Tibial nerve (tissue), 4 donors: Measurements from ENCODE around the gene CYTH3. TPM values are rescaled to one million over a fixed set of nuclear protein-coding genes. Genes with fewer than 3 reads are reported as not detected.
A peak's percentile ranks its signal among the peaks of the same experiment; 100 is the strongest.
"Not testable (repeated sequence)": the region's sequence is repeated elsewhere in the genome, so short reads cannot be mapped to it uniquely, and the experiment has no call there.

Experiments used
- DNase-seq, 2 donors: peaks; one replicate each; pipeline ENCODE4 v3.0.0-alpha.2; 2019; ENCODE audit warnings: low spot score in 2 of 2
- H3K27ac ChIP-seq, 4 donors: fragments of 200-600 bp; sonication (generic) in 3 of 4; one replicate each; pipeline ENCODE4 v1.5.1; 2017 to 2019; ENCODE audit warnings: mild to moderate bottlenecking in 1 of 4
- H3K27me3 ChIP-seq, 2 donors: fragments of 200-600 bp; sonication (generic) in 1 of 2; one replicate each; pipeline versions ENCODE4 v1.5.1 to v1.6.0; 2017 to 2019
- H3K36me3 ChIP-seq, 3 donors: fragments of 200-600 bp; sonication (generic); one replicate each; pipeline ENCODE4 v1.5.1; 2018 to 2019
- H3K4me1 ChIP-seq, 4 donors: fragments of 200-600 bp; sonication (generic) in 3 of 4; one replicate each; pipeline ENCODE4 v1.5.1; 2017 to 2019
- H3K4me3 ChIP-seq, 4 donors: fragments of 200-600 bp; sonication (generic) in 3 of 4; one replicate each; pipeline ENCODE4 v1.5.1; 2017 to 2019; ENCODE audit warnings: mild to moderate bottlenecking in 1 of 4, moderate library complexity in 1 of 4
- H3K9me3 ChIP-seq, 4 donors: fragments of 200-600 bp; sonication (generic) in 3 of 4; one replicate each; pipeline ENCODE4 v1.5.1; 2017 to 2019
- EP300 ChIP-seq, 2 donors: sonication (generic); formaldehyde crosslinking; IDR thresholded peaks; one replicate each; pipeline ENCODE4 v1.6.1; 2017; ENCODE audit warnings: antibody characterized with exemption in 2 of 2, mild to moderate bottlenecking in 1 of 2
- POLR2A ChIP-seq, 2 donors: fragments of 450-650 bp; IDR thresholded peaks; one replicate each; pipeline ENCODE4 v1.6.1; 2017; ENCODE audit warnings: antibody characterized with exemption in 2 of 2, mild to moderate bottlenecking in 2 of 2, moderate library complexity in 2 of 2
- WGBS, 2 donors: methylation state at CpG; one replicate each; pipeline ENCODE4 v1.1.5; 2018; 5-methylcytosine and 5-hydroxymethylcytosine counted together
- total RNA-seq, 4 donors: library from RNA; depleted of rRNA; stranded (reverse); fragments of >200 nt; gene quantifications; one replicate each; pipeline ENCODE4 v1.1.0, GENCODE V29; 2016
- TF ChIP-seq, protein P1 (sequence below), 5 experiments: fragments of 200-600 bp in 3 of 5; fragments of 450-650 bp in 2 of 5; sonication (generic) in 3 of 5; IDR thresholded peaks; one replicate each; pipeline ENCODE4 v1.5.1; 2016 to 2019; ENCODE audit warnings: antibody characterized with exemption in 5 of 5, mild to moderate bottlenecking in 3 of 5, moderate library complexity in 2 of 5

Gene CYTH3
- total RNA-seq, 4 donors from 2014 or later, result 49.2 to 61.2 (median 53.2) TPM

DNA sequence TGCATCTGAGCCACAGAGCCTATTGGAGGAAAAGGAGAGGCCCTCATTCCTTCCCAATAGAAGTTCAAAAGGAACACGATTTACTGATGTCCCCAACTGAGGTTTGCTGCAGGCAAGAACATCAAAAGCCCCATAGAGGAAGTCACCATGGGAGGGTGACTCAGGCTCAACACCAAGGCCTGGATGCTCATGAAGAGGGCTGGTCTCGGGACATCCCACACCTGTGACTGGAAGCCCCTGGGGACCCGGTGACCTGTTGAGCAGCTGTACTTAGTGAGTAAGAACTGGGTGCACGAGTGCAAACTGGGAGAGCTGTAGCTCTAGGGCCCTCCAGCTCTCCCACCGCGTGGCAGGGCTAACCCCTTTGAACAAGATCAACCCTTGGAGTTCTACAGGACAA lies 38.0 kb downstream of the CYTH3 start:
- H3K4me3 ChIP-seq, result no peak overlapping the region
- 90 to 93% methylated on average over 6 of the region's 6 CpGs for WGBS, 2 donors
- DNase-seq, result no peak
- no peaks in the 10 kb centered on the region for H3K27me3 ChIP-seq
- no peak overlapping the region for H3K27ac ChIP-seq
- H3K4me1 ChIP-seq, result peaks cover 0 to 53% (median 11%) of the 10 kb centered on the region in 4 donors
- H3K36me3 ChIP-seq, result no peaks in the 10 kb centered on the region
- H3K9me3 ChIP-seq, result no peaks in the 10 kb centered on the region
- TF ChIP-seq POLR2A (IDR thresholded peaks at IDR 0.05) (no peak), EP300 (IDR thresholded peaks at IDR 0.05) (no peak)
- TF ChIP-seq, protein P1, sequence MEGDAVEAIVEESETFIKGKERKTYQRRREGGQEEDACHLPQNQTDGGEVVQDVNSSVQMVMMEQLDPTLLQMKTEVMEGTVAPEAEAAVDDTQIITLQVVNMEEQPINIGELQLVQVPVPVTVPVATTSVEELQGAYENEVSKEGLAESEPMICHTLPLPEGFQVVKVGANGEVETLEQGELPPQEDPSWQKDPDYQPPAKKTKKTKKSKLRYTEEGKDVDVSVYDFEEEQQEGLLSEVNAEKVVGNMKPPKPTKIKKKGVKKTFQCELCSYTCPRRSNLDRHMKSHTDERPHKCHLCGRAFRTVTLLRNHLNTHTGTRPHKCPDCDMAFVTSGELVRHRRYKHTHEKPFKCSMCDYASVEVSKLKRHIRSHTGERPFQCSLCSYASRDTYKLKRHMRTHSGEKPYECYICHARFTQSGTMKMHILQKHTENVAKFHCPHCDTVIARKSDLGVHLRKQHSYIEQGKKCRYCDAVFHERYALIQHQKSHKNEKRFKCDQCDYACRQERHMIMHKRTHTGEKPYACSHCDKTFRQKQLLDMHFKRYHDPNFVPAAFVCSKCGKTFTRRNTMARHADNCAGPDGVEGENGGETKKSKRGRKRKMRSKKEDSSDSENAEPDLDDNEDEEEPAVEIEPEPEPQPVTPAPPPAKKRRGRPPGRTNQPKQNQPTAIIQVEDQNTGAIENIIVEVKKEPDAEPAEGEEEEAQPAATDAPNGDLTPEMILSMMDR (IDR thresholded peaks at IDR 0.05), result no peak

DNA sequence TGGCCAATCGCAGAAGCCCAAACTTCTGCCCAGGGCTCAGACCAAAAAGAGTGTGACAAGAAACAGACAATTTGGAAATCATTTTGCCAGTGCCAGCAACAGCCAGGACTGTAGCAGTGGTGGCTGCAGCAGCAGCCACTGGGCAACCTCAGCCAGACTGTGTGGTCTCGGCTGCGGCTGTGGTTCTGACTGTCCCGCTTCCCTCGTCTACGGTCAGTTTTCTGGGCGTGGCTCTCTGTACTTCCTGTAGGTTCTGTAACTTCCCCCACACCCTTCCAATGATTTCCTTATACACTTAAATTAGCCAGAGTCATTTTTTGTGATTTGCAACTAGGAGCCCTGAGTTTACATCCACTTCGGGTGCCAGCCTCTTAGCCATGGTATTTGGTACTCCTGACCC lies 39.9 kb downstream of the CYTH3 start:
- Histone ChIP-seq H3K36me3 (no peaks in the 10 kb centered on the region), H3K27ac (no peak overlapping the region)
- DNase-seq, result no peak

GRCh38 chr7:6232116-6232515 lies 40.3 kb downstream of the CYTH3 start:
- WGBS, 2 donors, result 66 to 71% methylated on average over 3 of the region's 3 CpGs
- H3K27me3 ChIP-seq, result no peaks in the 10 kb centered on the region
- no peak overlapping the region for H3K27ac ChIP-seq
- no peaks in the 10 kb centered on the region for H3K36me3 ChIP-seq
- H3K9me3 ChIP-seq, result no peaks in the 10 kb centered on the region
- no peak overlapping the region for H3K4me3 ChIP-seq
- no peak for DNase-seq
- TF ChIP-seq POLR2A (IDR thresholded peaks at IDR 0.05), result no peak
- peaks cover 0 to 75% (median 28%) of the 10 kb centered on the region in 4 donors for H3K4me1 ChIP-seq

More for the DNA sequence above, 39.9 kb downstream of the CYTH3 start:
- Histone ChIP-seq H3K4me3 (no peak overlapping the region), H3K27me3 (no peaks in the 10 kb centered on the region), H3K9me3 (no peaks in the 10 kb centered on the region), H3K4me1 (peaks cover 0 to 71% (median 25%) of the 10 kb centered on the region in 4 donors)
- TF ChIP-seq, protein P1 (IDR thresholded peaks at IDR 0.05), result no peak
- TF ChIP-seq EP300 (IDR thresholded peaks at IDR 0.05), result peak in 1 of 2 donors; percentile 37
- 62 to 75% methylated on average over 8 of the region's 8 CpGs for WGBS, 2 donors

- H3K9me3 ChIP-seq, result no peaks in the 10 kb centered on the region
- TF ChIP-seq EP300 (IDR thresholded peaks at IDR 0.05) (no peak), POLR2A (IDR thresholded peaks at IDR 0.05) (no peak)
- TF ChIP-seq, protein P1 (IDR thresholded peaks at IDR 0.05), result no peak
- WGBS, 2 donors, result 44 to 50% methylated on average over 7 of the region's 7 CpGs
- no peaks in the 10 kb centered on the region for H3K27me3 ChIP-seq
- peak overlapping the region in 1 of 4 donors; percentile 46 for H3K27ac ChIP-seq
- peaks cover 0 to 81% (median 34%) of the 10 kb centered on the region in 4 donors for H3K4me1 ChIP-seq
- no peaks in the 10 kb centered on the region for H3K36me3 ChIP-seq
- no peak overlapping the region for H3K4me3 ChIP-seq
- no peak for DNase-seq
These were observed 41.2 kb downstream of the CYTH3 start for GRCh38 chr7:6231184-6231583.

GRCh38 chr7:6229284-6229683 lies 43.1 kb downstream of the CYTH3 start:
- peak overlapping the region in 3 of 4 donors; percentile 66 to 81 (median 79) for H3K27ac ChIP-seq
- 26 to 36% methylated on average over 9 of the region's 9 CpGs for WGBS, 2 donors
- H3K4me1 ChIP-seq, result peaks cover 0 to 90% (median 41%) of the 10 kb centered on the region in 4 donors
- not testable (repeated sequence) for H3K36me3 ChIP-seq, DNase-seq, H3K9me3 ChIP-seq, H3K27me3 ChIP-seq
- peak overlapping the region in 1 of 4 donors; percentile 27 for H3K4me3 ChIP-seq

- DNase-seq, result no peak
- peak overlapping the region; percentile 52 to 81 (median 72) for H3K27ac ChIP-seq
- H3K9me3 ChIP-seq, result no peaks in the 10 kb centered on the region
- TF ChIP-seq EP300 (IDR thresholded peaks at IDR 0.05) (peak in 1 of 2 donors; percentile 2), POLR2A (IDR thresholded peaks at IDR 0.05) (no peak)
- TF ChIP-seq, protein P1 (IDR thresholded peaks at IDR 0.05), result no peak
- peak overlapping the region in 3 of 4 donors; percentile 9 to 27 (median 19) for H3K4me3 ChIP-seq
- H3K4me1 ChIP-seq, result peaks cover 0 to 89% (median 41%) of the 10 kb centered on the region in 4 donors
- WGBS, 2 donors, result 4 to 12% methylated on average over 9 of the region's 9 CpGs
- H3K27me3 ChIP-seq, result no peaks in the 10 kb centered on the region
- H3K36me3 ChIP-seq, result no peaks in the 10 kb centered on the region
These were observed 43.8 kb downstream of the CYTH3 start for GRCh38 chr7:6228361-6229229.
